GM19463 (cell line): ENCODE results near the gene IQSEC1.

Experiments
- ATAC-seq: cut with Tn5 transposase; IDR thresholded peaks from one replicate; pipeline ENCODE4 v1.9.1; 2021; ENCODE audit warnings: mild to moderate bottlenecking, moderate library complexity; ENCODE audit not compliant: unreplicated experiment

Gene IQSEC1

DNA sequence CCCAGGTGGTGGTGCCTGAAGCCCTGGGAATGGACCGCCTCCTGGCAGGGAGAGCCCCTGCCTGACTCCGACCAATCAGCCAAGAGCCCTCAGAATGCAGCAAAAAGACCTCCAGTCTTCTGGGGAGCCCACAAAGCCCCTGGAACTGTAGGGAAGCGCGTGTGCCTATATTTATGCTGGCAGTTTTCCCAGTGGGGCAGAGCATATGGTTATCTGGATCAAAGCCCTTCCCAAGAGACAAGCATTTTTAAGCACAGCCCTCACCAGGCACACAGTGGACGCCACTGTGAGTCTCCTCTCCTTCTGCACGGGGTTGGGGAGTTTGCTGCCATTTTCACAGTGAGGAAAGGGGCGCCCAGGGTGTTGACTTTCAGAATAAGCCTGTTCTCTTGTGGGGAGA is 150.9 kb downstream of the IQSEC1 start:
- no peak for ATAC-seq

DNA sequence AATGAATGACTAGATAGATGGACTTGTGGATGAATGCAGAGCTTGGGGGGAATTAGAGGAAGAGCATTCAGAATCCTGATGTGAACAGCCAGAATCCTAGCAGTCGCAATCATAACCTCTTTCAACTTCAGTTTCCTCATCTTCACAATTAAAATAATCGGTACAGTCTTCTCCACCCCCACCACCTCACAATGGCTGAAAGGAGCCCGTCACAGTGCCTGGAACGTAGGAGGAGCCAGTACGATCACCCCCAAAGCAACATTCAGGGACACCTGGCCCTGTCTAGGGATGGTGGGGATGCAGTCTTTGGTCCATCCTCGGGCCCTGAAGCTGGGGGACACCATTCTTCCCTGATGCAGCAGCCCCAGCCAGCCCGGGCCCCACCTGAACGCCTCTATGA is 151.5 kb downstream of the IQSEC1 start:
- no peak for ATAC-seq

- ATAC-seq = no peak
Observed at GRCh38 chr3:12920967-12921366, 152.3 kb downstream of the IQSEC1 start.

DNA sequence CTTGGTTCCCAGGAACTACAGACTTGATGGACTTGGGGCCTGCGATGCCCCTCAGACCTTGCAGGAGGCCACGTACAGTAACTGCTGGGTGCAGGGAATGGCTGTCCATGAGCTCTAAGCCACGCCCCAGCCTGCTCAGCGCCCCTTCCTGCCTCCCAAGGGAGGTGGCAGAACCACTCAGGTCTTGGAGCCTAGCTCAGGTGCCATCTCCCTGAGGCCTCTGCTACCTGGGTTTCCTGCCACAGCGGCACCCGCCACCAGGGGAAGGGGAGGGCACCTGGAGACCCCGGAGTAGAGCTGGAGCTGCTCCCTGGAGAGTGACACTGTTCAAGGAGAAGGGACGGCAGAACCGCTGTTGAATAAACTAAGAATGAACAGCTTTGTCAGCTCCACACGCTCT is 154.0 kb downstream of the IQSEC1 start:
- no peak for ATAC-seq

- no peak for ATAC-seq
Observed at GRCh38 chr3:12918231-12918630, 155.0 kb downstream of the IQSEC1 start.

DNA sequence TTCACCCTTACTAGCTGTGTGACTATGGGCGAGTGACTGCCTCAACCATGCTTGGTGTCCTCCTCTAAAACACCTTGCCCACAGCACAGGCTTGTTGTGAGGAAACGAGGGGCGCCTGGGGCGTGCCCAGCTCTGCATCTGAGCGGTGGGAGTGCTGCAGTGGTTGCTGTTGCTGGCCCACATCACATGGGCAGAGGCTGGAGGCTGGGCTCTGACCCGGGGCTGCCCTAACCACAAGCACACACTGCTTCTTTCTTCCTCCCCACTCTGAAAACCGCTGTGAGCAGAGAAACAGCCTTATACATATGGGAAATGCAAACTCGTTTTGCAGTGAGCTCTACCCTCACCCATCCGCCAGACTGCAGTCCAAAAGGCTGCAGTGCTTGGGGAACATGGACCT is 157.1 kb downstream of the IQSEC1 start:
- no peak for ATAC-seq

GRCh38 chr3:12914088-12914487 is 159.1 kb downstream of the IQSEC1 start:
- no peak for ATAC-seq

DNA sequence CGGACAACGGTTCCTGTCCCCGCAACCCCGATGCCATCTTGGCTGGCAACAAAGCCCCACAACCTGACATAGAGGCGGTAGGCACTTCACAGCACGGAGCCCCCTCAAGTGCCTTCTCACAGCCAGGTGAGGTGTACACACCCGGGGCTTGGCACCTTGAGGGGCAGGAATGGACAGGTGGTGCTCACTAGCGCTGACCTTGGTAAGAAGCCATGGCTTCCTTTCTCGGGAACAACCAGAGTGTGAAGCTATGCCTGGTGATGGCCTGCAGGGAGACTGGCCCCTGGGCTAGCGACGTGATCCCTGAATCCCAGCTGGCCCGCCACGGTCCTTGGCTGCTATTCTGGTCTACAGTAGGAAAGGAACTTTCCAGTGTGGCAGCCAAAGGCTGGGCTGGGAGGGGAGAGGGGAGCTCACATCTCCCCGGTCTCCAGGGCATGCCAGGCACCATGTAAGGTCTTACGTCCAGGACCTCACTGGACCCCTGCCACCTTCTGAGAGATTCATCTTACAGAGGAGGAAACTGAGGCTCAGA is 161.3 kb downstream of the IQSEC1 start:
- ATAC-seq = no peak

GRCh38 chr3:12910356-12911099 is 162.7 kb downstream of the IQSEC1 start:
- no peak for ATAC-seq

DNA sequence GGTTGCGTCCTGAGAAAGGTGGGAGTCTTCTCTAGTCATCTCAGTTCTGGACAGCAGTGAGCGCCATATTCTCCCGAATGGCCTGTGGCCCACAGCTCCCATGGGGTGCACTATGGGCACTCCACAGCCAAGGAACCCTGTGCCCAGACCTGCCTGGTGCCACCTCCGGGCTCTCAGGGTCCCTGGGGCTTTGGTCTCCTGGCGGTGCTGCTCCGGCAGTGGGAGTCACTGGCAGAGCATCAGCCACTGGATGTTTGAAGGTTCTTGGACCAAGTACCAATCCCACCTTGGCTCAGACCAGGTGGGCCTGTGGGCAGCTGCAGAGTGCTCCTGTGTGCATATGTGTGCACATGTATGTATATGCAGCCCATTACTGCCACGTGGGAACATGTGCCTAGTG is 163.5 kb downstream of the IQSEC1 start:
- no peak for ATAC-seq

DNA sequence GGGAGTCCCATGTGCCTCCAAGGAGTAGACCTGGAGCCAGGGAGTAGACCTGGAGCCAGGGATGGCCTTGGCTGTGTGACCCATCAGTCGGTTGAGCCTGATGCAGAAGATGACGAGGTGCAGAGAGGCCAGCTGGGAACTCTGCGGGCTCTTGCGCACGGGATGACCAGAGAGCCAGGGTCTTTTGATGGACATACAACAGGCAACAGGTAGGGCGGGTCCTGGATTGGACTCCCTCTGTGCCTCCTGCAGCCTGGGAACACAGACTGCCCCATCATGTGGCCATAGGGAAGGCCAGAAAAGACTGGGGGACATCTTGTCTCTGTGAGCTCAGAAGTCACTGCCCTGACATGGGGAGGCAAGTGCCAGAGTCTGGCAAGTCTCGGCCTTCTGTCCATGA is 164.4 kb downstream of the IQSEC1 start:
- no peak for ATAC-seq

GRCh38 chr3:12908136-12908730 is 165.0 kb downstream of the IQSEC1 start:
- ATAC-seq = no peak

DNA sequence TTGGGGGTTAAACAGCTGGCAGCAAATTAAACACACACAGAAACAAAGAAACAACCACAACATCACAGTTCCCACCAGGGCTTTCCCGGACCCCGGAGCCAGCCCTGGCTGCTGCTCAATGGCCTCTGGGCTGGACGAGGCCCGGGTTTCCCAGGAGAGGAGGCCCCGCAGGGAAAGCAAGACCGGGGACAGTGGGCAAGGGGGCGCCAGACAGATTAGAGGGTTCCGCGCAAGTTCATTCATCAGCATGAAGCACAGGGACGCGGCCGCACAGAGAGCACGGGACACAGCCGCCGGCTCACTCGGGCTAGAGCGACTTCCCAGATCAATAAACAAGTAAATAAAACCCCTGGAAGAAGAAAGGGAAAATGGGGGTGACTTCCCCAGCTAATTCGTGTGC is 165.5 kb downstream of the IQSEC1 start:
- ATAC-seq = no peak

DNA sequence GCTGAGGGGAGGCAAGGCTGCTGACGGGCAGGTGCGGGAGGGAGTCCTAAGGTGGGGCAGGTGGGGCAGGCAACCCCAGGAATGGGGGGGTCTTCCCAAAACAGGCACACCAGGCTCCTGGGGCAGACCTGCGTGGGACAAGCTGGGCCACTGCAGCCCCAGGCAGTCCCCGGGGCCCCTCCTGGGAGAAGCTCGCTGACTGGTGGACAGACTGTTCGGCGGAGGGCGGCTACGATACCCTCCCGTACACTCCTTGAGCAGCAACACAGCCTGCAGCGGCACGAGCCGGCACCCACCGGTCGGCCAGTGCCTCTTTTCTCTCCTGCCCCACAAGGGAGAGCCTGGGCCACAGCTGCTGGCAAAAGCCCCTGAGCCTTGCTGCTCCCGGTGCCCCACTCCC is 165.9 kb downstream of the IQSEC1 start:
- no peak for ATAC-seq

DNA sequence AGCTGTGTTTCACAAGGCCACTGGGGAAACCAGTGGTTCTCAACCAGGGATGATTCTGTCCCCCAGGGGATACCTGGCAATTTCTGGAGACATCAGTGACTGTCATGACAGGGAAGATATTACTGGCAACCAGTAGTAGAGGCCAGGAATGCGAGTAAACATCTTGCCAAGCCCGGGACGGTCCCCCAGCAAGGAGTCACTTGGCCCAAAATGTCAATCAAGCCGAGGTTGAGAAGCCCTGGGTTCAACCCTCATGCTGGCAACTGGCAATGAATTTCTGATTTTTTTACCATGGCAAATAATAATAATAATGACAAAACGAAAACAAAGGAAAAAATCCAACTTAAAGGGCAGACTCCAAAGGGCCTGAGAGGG is 166.3 kb downstream of the IQSEC1 start:
- ATAC-seq = no peak

GRCh38 chr3:12906141-12906915 is 166.9 kb downstream of the IQSEC1 start:
- ATAC-seq = no peak

DNA sequence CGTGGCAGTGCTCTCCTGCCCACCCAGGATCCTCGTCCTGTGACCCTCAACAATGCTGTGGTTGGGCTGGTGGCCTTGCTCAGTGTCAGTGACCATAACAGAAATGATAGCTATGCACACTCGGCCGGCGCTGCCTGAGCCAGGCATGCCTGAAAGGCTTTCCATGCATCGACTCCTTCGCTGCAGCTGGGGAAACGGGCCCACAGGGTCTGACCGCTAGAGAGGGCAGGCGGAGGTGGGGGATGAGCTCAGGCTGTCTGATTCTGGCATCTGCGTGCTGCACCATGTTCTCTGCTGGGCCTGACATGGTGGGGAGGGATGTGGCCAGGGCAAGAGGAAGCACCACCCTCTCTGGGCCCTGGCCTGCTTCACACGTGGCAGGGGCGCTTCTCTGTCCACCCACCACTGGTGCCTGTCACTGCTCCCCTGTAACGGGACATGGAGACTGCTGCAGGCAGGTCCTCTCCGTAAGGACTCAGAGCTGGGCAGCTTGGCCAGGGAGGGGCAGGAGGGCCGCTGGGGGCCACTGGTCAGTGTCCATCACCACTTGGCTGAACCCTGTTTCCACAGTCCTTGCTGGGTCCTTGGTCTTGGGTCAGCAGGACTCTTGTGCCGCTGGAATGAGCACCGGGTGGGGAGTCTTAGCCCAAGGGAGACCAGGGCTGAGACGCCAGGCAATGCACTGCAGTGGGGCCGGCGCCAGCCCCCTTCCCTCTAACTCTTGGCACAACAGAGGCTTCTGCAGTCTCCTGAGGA is 167.7 kb downstream of the IQSEC1 start:
- ATAC-seq = no peak

DNA sequence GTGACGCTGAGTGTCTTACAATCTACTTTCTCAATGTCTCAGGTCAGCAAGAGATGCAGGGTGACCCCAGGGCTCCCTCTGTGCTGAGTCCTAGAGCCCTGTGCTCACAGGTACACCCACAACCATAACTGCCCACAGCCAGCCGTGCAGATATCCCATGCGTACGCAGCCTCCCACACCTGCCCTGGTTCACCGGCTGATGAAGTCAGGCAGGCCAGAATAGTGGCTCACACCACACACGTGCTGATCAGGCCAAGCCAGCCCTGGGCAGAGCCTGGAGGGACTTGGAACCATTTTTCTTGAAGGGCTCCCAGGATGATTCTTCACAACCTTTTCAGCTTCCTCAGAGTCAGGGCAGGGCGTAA is 168.3 kb downstream of the IQSEC1 start:
- no peak for ATAC-seq

DNA sequence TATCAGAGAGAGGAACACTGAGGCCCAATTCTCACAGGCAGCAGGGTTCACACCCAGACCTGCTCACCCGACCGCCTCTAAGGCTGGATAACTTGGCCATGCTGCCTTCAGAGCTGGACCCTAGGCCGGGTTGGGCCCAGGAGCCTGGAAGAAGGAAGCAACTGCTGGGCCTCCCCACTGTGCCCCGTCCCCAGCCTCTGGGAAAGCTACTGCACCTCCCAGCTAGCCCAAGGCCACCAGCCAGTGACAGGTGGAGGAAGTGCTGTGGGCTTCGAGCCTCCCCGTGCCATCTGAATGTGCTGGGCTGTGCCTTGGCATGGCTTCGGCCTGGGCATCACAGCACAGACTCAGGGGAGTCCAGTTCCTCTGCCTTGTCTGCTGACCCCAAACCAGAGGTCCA is 169.3 kb downstream of the IQSEC1 start:
- no peak for ATAC-seq

DNA sequence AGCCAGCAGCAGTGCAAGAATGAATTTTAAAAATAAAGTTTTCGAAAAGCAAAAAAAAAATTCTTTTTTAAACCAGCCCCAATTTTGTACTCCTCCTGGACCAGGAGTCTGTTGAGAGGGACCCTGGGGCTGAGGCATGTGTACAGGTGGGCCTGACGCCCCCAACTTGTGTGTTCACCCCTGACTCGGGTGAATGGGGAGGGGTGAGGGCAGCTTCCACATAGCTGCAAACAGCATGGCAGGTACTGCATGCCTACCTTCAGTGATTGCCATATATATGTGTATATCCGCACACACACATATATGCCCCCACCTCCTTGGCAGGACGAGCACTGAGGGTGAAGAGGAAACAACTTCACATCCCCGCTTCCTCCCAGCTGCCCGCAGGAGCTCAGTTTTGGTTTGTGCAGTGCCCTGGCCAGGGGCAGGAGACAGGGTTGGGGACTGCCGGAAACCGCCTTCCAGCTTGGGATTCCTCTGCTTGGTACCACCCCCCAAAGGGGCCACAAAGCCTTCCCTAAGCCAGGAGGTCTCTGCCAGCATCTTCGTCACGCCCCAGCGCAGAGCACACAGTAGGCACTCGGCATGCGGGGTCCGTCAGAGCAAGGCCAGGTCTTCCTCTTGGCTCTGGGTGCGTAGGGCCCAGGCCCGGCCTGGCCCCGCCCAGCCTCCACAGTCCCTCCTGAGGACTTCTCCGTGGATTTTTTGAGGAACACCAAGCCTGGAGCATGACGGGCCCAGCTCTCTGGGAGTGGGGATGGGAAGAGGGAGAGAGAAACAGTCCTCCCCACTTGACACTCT is 170.0 kb downstream of the IQSEC1 start:
- no peak for ATAC-seq
